ENCODE results near the gene ROR1. TPM values are rescaled to one million over a fixed set of nuclear protein-coding genes. Genes with fewer than 3 reads are reported as not detected.

The ROR1 gene
- total RNA-seq, 2 experiments from 2014 or later: 0.47 to 1.4 TPM

GRCh38 chr1:64005801-64006200 lies 232.0 kb downstream of the ROR1 start:
- H3K4me3 ChIP-seq (ENCODE audit: low read depth, low read length, poor library complexity, severe bottlenecking): no peak overlapping the region
- H2AFZ ChIP-seq (ENCODE audit: low read length): no peak overlapping the region
- no peaks in the 10 kb centered on the region for H3K9me2 ChIP-seq (ENCODE audit: insufficient read depth, low read length)
- no peaks in the 10 kb centered on the region for H3K4me1 ChIP-seq (ENCODE audit: insufficient read depth, low read length, poor library complexity, severe bottlenecking)
- H3K79me2 ChIP-seq (ENCODE audit: insufficient read depth, low read depth, low read length): no peaks in the 10 kb centered on the region
- TF ChIP-seq EZH2phosphoT487 (IDR thresholded peaks at IDR 0.05; ENCODE audit: borderline replicate concordance, low read depth, low read length) (no peak), CTCF (conservative IDR thresholded peaks at IDR 0.05; ENCODE audit: low read length) (no peak)
- intact Hi-C loops (cut with micrococcal nuclease; ENCODE audit: unreplicated experiment): no loop called here
- no peak overlapping the region for H3K27ac ChIP-seq (ENCODE audit: low read depth, low read length, poor library complexity, severe bottlenecking)
- H3K36me3 ChIP-seq (ENCODE audit: insufficient read depth, low read length): no peaks in the 10 kb centered on the region
- no TSS peak for BruUV-seq (replicated peaks)
- no peak overlapping the region for H3K4me2 ChIP-seq (ENCODE audit: low read length)
- no peaks in the 10 kb centered on the region for H3K9me3 ChIP-seq (ENCODE audit: low read length)
- no peaks in the 10 kb centered on the region for H4K20me1 ChIP-seq (ENCODE audit: insufficient read depth, low read length)
- POLR2A ChIA-PET: interaction anchor here (1.8 kb wide), 1 partner anchor 11 kb away, joined by 3 read pairs; no protein-coding TSS in a partner anchor
- CTCF ChIA-PET (ENCODE audit: unreplicated experiment): no interaction called here
- no peak for DNase-seq (ENCODE audit: low spot score)

GRCh38 chr1:64006276-64007051 lies 232.6 kb downstream of the ROR1 start:
- no peaks in the 10 kb centered on the region for H3K36me3 ChIP-seq (ENCODE audit: insufficient read depth, low read length)
- no peaks in the 10 kb centered on the region for H3K9me3 ChIP-seq (ENCODE audit: low read length)
- TF ChIP-seq CTCF (conservative IDR thresholded peaks at IDR 0.05; ENCODE audit: low read length) (no peak), EZH2phosphoT487 (IDR thresholded peaks at IDR 0.05; ENCODE audit: borderline replicate concordance, low read depth, low read length) (no peak)
- no peaks in the 10 kb centered on the region for H3K9me2 ChIP-seq (ENCODE audit: insufficient read depth, low read length)
- H3K4me3 ChIP-seq (ENCODE audit: low read depth, low read length, poor library complexity, severe bottlenecking): no peak overlapping the region
- H3K27ac ChIP-seq (ENCODE audit: low read depth, low read length, poor library complexity, severe bottlenecking): no peak overlapping the region
- H3K79me2 ChIP-seq (ENCODE audit: insufficient read depth, low read depth, low read length): no peaks in the 10 kb centered on the region
- no peaks in the 10 kb centered on the region for H4K20me1 ChIP-seq (ENCODE audit: insufficient read depth, low read length)
- CTCF ChIA-PET (ENCODE audit: unreplicated experiment): no interaction called here
- no peak overlapping the region for H2AFZ ChIP-seq (ENCODE audit: low read length)
- no TSS peak for BruUV-seq (replicated peaks)
- intact Hi-C loops (cut with micrococcal nuclease; ENCODE audit: unreplicated experiment): no loop called here
- no peak overlapping the region for H3K4me2 ChIP-seq (ENCODE audit: low read length)
- POLR2A ChIA-PET: interaction anchor here (1.8 kb wide), 1 partner anchor 11 kb away, joined by 3 read pairs; no protein-coding TSS in a partner anchor
- H3K4me1 ChIP-seq (ENCODE audit: insufficient read depth, low read length, poor library complexity, severe bottlenecking): no peaks in the 10 kb centered on the region
- DNase-seq (ENCODE audit: low spot score): no peak

- no peaks in the 10 kb centered on the region for H3K4me1 ChIP-seq (ENCODE audit: insufficient read depth, low read length, poor library complexity, severe bottlenecking)
- ChIA-PET POLR2A (interaction anchor here (0.6 to 0.7 kb wide), 3 partner anchors 300 to 1030 kb away, joined by 4 to 6 read pairs (median 4); no protein-coding TSS in a partner anchor), CTCF (ENCODE audit: unreplicated experiment) (no interaction called here)
- no peaks in the 10 kb centered on the region for H3K36me3 ChIP-seq (ENCODE audit: insufficient read depth, low read length)
- no peak overlapping the region for H3K4me3 ChIP-seq (ENCODE audit: low read depth, low read length, poor library complexity, severe bottlenecking)
- no peaks in the 10 kb centered on the region for H4K20me1 ChIP-seq (ENCODE audit: insufficient read depth, low read length)
- no peak for DNase-seq (ENCODE audit: low spot score)
- no peak overlapping the region for H2AFZ ChIP-seq (ENCODE audit: low read length)
- intact Hi-C loops (cut with micrococcal nuclease; ENCODE audit: unreplicated experiment): no loop called here
- no peak overlapping the region for H3K27ac ChIP-seq (ENCODE audit: low read depth, low read length, poor library complexity, severe bottlenecking)
- H3K4me2 ChIP-seq (ENCODE audit: low read length): no peak overlapping the region
- no peak for TF ChIP-seq EZH2phosphoT487 (IDR thresholded peaks at IDR 0.05; ENCODE audit: borderline replicate concordance, low read depth, low read length)
- H3K9me3 ChIP-seq (ENCODE audit: low read length): no peaks in the 10 kb centered on the region
- no peaks in the 10 kb centered on the region for H3K9me2 ChIP-seq (ENCODE audit: insufficient read depth, low read length)
- BruUV-seq (replicated peaks): no TSS peak
- no peaks in the 10 kb centered on the region for H3K79me2 ChIP-seq (ENCODE audit: insufficient read depth, low read depth, low read length)
Observed at GRCh38 chr1:64010316-64010715, 236.5 kb downstream of the ROR1 start.

Measured in OCI-LY7 (cell line).